ENCODE measurements around the gene SPG7.

DNA sequence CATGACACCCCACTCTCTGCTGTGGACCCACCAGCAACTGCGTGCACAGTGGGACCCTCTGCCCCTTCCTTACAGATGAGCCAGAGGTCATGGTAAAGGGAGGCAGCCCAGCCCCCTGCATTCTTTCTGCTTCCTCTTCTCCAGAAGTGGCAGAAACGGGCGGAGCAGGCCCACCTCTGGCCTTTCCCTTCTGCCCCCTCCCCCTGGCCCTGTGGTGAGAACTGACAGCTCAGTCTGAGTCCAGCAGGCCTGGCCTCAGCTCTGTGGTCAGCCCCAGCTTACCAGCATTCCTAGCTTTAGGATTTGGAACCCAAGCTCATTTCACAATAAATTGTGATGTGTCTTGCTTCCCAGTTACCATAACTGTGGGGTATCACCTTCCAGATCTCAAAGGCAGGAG, 13.1 kb upstream of the SPG7 start:
- TF ChIP-seq POLR2A (IDR thresholded peaks at IDR 0.05) = no peak
- TF ChIP-seq, protein P1, sequence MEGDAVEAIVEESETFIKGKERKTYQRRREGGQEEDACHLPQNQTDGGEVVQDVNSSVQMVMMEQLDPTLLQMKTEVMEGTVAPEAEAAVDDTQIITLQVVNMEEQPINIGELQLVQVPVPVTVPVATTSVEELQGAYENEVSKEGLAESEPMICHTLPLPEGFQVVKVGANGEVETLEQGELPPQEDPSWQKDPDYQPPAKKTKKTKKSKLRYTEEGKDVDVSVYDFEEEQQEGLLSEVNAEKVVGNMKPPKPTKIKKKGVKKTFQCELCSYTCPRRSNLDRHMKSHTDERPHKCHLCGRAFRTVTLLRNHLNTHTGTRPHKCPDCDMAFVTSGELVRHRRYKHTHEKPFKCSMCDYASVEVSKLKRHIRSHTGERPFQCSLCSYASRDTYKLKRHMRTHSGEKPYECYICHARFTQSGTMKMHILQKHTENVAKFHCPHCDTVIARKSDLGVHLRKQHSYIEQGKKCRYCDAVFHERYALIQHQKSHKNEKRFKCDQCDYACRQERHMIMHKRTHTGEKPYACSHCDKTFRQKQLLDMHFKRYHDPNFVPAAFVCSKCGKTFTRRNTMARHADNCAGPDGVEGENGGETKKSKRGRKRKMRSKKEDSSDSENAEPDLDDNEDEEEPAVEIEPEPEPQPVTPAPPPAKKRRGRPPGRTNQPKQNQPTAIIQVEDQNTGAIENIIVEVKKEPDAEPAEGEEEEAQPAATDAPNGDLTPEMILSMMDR (IDR thresholded peaks at IDR 0.05) = no peak
- TF ChIP-seq EP300 (IDR thresholded peaks at IDR 0.05) = no peak
